Body of pancreas (tissue), 4 donors: Measurements from ENCODE around the gene KIAA0232. TPM values are rescaled to one million over a fixed set of nuclear protein-coding genes. Genes with fewer than 3 reads are reported as not detected.

ENCODE experiments used
- ATAC-seq: fragments of 150-250 bp; one replicate; pipeline ENCODE4 v1.9.1; 2016
- DNase-seq, 4 donors: peaks; one replicate each; pipeline ENCODE4 v3.0.0-alpha.2; 2019
- H3K27ac ChIP-seq, 4 donors: fragments of 200-600 bp; sonication (generic); 1 replicate in 3 of 4; 2 replicates in 1 of 4; pipeline versions ENCODE4 v1.5.1 to v1.6.1; 2016 to 2019; ENCODE audit warnings: mild to moderate bottlenecking in 1 of 4, mixed read lengths in 1 of 4, moderate library complexity in 1 of 4
- H3K27me3 ChIP-seq, 2 donors: fragments of 200-600 bp; sonication (generic); one replicate each; pipeline ENCODE4 v1.6.0; 2016; ENCODE audit warnings: mild to moderate bottlenecking in 1 of 2
- H3K36me3 ChIP-seq, 2 donors: fragments of 200-600 bp; sonication (generic); replicated peaks in 1 of 2; 2 replicates each; pipeline ENCODE4 v1.5.1; 2016; ENCODE audit warnings: low read depth in 2 of 2; ENCODE audit not compliant: insufficient read depth in 1 of 2
- H3K4me1 ChIP-seq: fragments of 200-600 bp; sonication (generic); one replicate; pipeline ENCODE4 v1.6.0; 2016
- H3K4me3 ChIP-seq, 2 donors: fragments of 200-600 bp; sonication (generic); 1 replicate in 1 of 2; 2 replicates in 1 of 2; pipeline ENCODE4 v1.5.1; 2016 to 2019
- H3K9me3 ChIP-seq, 3 donors: fragments of 200-600 bp; sonication (generic); 1 replicate in 2 of 3; 2 replicates in 1 of 3; pipeline ENCODE4 v1.5.1; 2016
- POLR2A ChIP-seq, 3 donors: fragments of 450-650 bp; IDR thresholded peaks; one replicate each; pipeline ENCODE4 v1.6.1; 2016; ENCODE audit warnings: antibody characterized with exemption in 3 of 3, mild to moderate bottlenecking in 2 of 3
- WGBS, 2 donors: methylation state at CpG; one replicate each; pipeline ENCODE4 v1.1.5; 2017; 5-methylcytosine and 5-hydroxymethylcytosine counted together
- intact Hi-C: fragments of 100-400 bp; cut with DNase I; formaldehyde crosslinking; loops from one replicate; pipeline ENCODE4 v1.15.1; 2023
- total RNA-seq, 2 donors: library from RNA; depleted of rRNA; stranded (reverse); fragments of >200 nt; gene quantifications; one replicate each; pipeline ENCODE4 v1.1.0, GENCODE V29; 2016
- TF ChIP-seq, protein P1 (sequence below), 7 experiments: fragments of 450-650 bp in 4 of 7; fragments of 200-600 bp in 3 of 7; sonication (generic) in 3 of 7; IDR thresholded peaks; one replicate each; pipeline ENCODE4 v1.5.1; 2016 to 2019; ENCODE audit warnings: antibody characterized with exemption in 7 of 7

The KIAA0232 gene
- total RNA-seq, 2 donors from 2014 or later, result 9.6 to 15.0 TPM

DNA sequence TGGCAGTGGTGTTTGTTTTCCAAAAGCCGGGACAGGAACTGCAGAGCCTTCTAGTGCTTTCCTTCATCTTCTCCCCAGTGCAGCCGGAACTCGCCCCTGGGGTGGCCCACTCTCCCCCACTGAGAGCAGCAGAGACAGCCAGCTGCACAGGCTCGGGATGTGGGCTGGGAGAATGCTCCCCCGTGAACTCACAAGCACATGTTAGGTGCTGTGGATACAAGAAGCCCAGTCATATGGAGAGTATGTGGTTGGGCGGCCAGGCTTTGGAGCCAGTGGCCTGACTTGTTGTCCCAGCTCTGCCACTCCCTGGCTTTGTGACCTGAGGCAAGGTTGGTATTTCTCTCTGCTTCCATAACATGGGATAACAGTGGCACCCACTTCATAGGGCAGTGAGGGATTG is 9.4 kb upstream of the KIAA0232 start:
- Histone ChIP-seq H3K27ac (peak overlapping the region; percentile 16 to 67 (median 60)), H3K27me3 (no peaks in the 10 kb centered on the region), H3K4me1 (peaks cover 8% of the 10 kb centered on the region), H3K4me3 (no peak overlapping the region), H3K9me3 (no peaks in the 10 kb centered on the region), H3K36me3 (no peaks in the 10 kb centered on the region)
- no peak for ATAC-seq
- no peak for DNase-seq
- intact Hi-C loops, result no loop called here
- TF ChIP-seq, protein P1, sequence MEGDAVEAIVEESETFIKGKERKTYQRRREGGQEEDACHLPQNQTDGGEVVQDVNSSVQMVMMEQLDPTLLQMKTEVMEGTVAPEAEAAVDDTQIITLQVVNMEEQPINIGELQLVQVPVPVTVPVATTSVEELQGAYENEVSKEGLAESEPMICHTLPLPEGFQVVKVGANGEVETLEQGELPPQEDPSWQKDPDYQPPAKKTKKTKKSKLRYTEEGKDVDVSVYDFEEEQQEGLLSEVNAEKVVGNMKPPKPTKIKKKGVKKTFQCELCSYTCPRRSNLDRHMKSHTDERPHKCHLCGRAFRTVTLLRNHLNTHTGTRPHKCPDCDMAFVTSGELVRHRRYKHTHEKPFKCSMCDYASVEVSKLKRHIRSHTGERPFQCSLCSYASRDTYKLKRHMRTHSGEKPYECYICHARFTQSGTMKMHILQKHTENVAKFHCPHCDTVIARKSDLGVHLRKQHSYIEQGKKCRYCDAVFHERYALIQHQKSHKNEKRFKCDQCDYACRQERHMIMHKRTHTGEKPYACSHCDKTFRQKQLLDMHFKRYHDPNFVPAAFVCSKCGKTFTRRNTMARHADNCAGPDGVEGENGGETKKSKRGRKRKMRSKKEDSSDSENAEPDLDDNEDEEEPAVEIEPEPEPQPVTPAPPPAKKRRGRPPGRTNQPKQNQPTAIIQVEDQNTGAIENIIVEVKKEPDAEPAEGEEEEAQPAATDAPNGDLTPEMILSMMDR (IDR thresholded peaks at IDR 0.05), result no peak
- no peak for TF ChIP-seq POLR2A (IDR thresholded peaks at IDR 0.05)
- WGBS, 2 donors, result 61 to 73% methylated on average over 6 of the region's 6 CpGs

DNA sequence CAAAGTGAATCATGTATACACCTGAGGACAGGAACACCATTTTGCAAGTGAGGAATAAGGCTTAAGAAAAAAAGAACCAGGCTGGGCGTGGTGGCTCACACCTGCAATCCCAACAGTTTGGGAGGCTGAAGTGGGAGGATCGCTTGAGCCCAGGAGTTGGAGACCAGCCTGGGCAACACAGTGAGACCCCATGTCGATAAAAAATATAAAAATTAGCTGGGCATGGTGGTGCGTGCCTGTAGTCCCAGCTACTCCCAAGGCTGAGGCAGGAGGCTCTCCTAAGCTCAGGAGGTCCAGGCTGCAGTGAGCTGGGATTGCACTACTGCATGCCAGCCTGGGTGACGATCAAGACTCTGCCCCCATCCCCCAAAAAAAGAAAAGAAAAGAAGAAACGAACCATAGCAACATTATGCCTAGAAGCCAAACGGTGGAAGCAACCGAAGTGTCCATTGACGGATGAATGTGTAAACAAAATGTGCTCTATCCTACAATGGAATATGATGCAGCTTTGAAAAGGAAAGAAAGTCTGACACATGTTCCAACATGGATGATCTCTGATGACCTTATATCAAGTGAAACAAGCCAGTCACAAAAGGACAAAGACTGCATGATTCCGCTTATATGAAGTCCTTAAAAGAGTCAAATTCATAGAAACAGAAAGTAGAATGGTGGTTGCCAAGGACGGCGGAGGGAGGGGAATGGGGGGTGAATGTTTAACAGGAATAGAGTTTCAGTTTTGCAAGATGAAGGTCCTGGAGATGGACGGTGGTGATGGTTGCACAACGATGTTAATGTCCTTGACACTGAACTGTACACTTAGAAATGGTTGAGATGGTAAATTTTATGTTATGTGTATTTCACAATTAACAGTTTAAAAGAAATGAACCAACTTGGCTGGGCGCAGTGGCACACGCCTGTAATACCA is 8.6 kb upstream of the KIAA0232 start:
- H3K9me3 ChIP-seq, result no peaks in the 10 kb centered on the region
- 71 to 74% methylated on average over 16 of the region's 16 CpGs for WGBS, 2 donors
- no peaks in the 10 kb centered on the region for H3K27me3 ChIP-seq
- ATAC-seq (no peak), DNase-seq (peak in 1 of 4 donors; percentile 21)
- H3K27ac ChIP-seq, result peak overlapping the region; percentile 16 to 67 (median 42)
- H3K4me1 ChIP-seq, result peaks cover 8% of the 10 kb centered on the region
- no peak overlapping the region for H3K4me3 ChIP-seq
- TF ChIP-seq, protein P1 (IDR thresholded peaks at IDR 0.05), result no peak
- no peak for TF ChIP-seq POLR2A (IDR thresholded peaks at IDR 0.05)
- no peaks in the 10 kb centered on the region for H3K36me3 ChIP-seq
- intact Hi-C loops, result no loop called here

DNA sequence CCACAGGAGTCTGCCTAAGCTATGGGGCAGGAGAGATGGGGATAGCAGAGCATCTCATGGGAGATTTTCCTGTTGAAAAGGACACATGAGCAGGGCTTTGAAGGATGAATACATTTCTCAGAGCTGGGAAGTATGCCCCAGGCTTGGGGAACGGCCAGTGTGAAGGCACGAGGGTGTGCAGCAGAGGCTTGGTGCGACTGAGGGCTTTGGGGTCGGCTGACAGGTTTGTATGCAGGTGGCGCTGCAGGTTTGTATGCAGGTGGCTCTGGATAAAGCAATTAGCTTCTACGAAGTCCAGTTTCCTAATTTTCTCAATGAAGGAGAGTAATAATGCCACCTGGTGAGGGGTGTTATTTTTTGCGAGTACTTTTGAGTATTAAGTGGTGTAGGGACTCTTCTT is 6.8 kb upstream of the KIAA0232 start:
- H3K9me3 ChIP-seq, result no peaks in the 10 kb centered on the region
- 67 to 75% methylated on average over 7 of the region's 7 CpGs for WGBS, 2 donors
- no peaks in the 10 kb centered on the region for H3K36me3 ChIP-seq
- H3K27ac ChIP-seq, result no peak overlapping the region
- no peak overlapping the region for H3K4me3 ChIP-seq
- no peak for DNase-seq
- no peak for ATAC-seq
- H3K27me3 ChIP-seq, result no peaks in the 10 kb centered on the region
- no peak for TF ChIP-seq POLR2A (IDR thresholded peaks at IDR 0.05)
- TF ChIP-seq, protein P1 (IDR thresholded peaks at IDR 0.05), result no peak
- peaks cover 8% of the 10 kb centered on the region for H3K4me1 ChIP-seq
- intact Hi-C loops, result no loop called here

DNA sequence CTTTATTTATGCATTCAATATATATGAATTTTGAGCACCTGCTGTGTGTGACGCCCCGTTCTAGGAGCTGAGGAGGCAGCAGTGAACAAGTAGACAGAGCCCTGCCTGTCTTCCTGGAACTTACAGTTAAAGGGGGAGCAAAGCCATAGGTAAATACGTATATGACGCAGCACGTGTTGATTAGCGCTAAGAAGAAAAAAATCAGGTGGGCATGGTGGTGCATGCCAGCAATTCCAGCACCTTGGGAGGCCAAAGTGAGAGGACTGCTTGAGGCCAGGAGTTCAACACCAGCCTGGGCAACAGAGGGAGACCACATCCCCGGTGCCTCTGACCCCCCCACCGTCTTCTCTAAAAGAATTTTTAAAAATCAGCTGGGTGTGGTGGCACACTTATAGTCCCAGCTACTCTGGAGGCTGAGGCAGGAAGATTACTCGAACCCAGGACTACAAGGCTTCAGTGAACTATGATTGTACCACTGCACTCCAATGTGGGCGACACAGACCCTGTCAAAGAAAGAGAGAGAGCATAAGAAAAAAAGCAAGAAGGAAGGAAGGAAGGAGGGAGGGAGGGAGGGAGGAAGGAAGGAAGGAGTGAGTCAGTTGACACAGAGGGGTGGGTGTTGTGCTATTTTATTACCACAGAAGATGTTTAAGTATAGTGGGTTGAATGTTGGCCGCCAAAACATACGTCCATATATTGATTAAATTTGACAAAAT is 5.4 kb upstream of the KIAA0232 start:
- H3K9me3 ChIP-seq, result no peaks in the 10 kb centered on the region
- no peaks in the 10 kb centered on the region for H3K36me3 ChIP-seq
- peaks cover 14% of the 10 kb centered on the region for H3K4me1 ChIP-seq
- H3K27ac ChIP-seq, result no peak overlapping the region
- no peak for ATAC-seq
- no peaks in the 10 kb centered on the region for H3K27me3 ChIP-seq
- no peak for DNase-seq
- TF ChIP-seq, protein P1 (IDR thresholded peaks at IDR 0.05), result no peak
- no peak for TF ChIP-seq POLR2A (IDR thresholded peaks at IDR 0.05)
- intact Hi-C loops, result no loop called here
- H3K4me3 ChIP-seq, result no peak overlapping the region
- 50 to 60% methylated on average over 12 of the region's 12 CpGs for WGBS, 2 donors
